NB4 (cell line): ENCODE data around the gene ZNF516.

Experiments
- CTCF ChIP-seq: IDR thresholded peaks from one replicate; pipeline ENCODE4 v1.5.1; 2012; ENCODE audit warnings: low read depth, low read length
- MAX ChIP-seq: IDR thresholded peaks from 2 replicates; pipeline ENCODE4 v1.6.1; 2011; ENCODE audit warnings: low read depth, low read length
- MYC ChIP-seq: IDR thresholded peaks from 2 replicates; pipeline ENCODE4 v1.6.1; 2011; ENCODE audit warnings: low read depth, low read length
- POLR2A ChIP-seq: IDR thresholded peaks from 2 replicates; pipeline ENCODE4 v1.6.1; 2011; ENCODE audit warnings: mild to moderate bottlenecking; ENCODE audit not compliant: insufficient read length; ENCODE audit errors: extremely low read depth

GRCh38 chr18:76351961-76352581, 143.0 kb downstream of the ZNF516 start:
- no peak for TF ChIP-seq CTCF
- TF ChIP-seq MAX: no peak
- no peak for TF ChIP-seq POLR2A
- no peak for TF ChIP-seq MYC
